Left ventricle myocardium inferior (tissue), 1 donor: ENCODE measurements around the gene MFSD6. TPM values are rescaled to one million over a fixed set of nuclear protein-coding genes. Genes with fewer than 3 reads are reported as not detected.

Source experiments
- DNase-seq: peaks from one replicate; pipeline ENCODE4 v3.0.0-alpha.2; 2020
- H3K27ac ChIP-seq: fragments of 200-600 bp; replicated peaks from 2 replicates; pipeline ENCODE4 v1.8.0; 2021
- H3K27me3 ChIP-seq: fragments of 200-600 bp; 2 replicates; pipeline ENCODE4 v1.8.0; 2021; ENCODE audit warnings: low read depth
- H3K36me3 ChIP-seq: fragments of 200-600 bp; 2 replicates; pipeline ENCODE4 v1.8.0; 2021
- H3K4me1 ChIP-seq: fragments of 200-600 bp; 2 replicates; pipeline ENCODE4 v1.8.0; 2021
- H3K4me3 ChIP-seq: fragments of 200-600 bp; 2 replicates; pipeline ENCODE4 v1.8.0; 2021; ENCODE audit warnings: mild to moderate bottlenecking, moderate library complexity
- H3K9me3 ChIP-seq: fragments of 200-600 bp; replicated peaks from 2 replicates; pipeline ENCODE4 v1.8.0; 2021
- CTCF ChIP-seq: fragments of 200-600 bp; IDR thresholded peaks from 2 replicates; pipeline ENCODE4 v1.8.0; 2021; ENCODE audit warnings: antibody characterized with exemption, mild to moderate bottlenecking, borderline replicate concordance
- intact Hi-C: fragments of 100-400 bp; cut with micrococcal nuclease; formaldehyde crosslinking; loops from one replicate; pipeline ENCODE4 v1.11.0; 2022
- total RNA-seq: library from RNA; stranded (reverse); fragmentation: NEBNext Ultra II Directional; extraction: Animal tissue kit (Norgen Biotek cat#: 25700); gene quantifications from one replicate; pipeline ENCODE4 v1.2.1, GENCODE V29; 2021
- donor health status: DM: no; HTN: yes; CAD: no; lungs with severe emphysema.

Gene MFSD6
- total RNA-seq, 1 donor from 2014 or later, result 21.4 TPM

GRCh38 chr2:190500054-190500502 lies 91.9 kb downstream of the MFSD6 start:
- Histone ChIP-seq H3K4me3 (no peak overlapping the region), H3K9me3 (no peaks in the 10 kb centered on the region), H3K27me3 (no peaks in the 10 kb centered on the region), H3K27ac (peak overlapping the region; percentile 37), H3K36me3 (peaks cover 47% of the 10 kb centered on the region), H3K4me1 (peaks cover 19% of the 10 kb centered on the region)
- intact Hi-C loops, result no loop called here
- TF ChIP-seq CTCF, result no peak
- no peak for DNase-seq

DNA sequence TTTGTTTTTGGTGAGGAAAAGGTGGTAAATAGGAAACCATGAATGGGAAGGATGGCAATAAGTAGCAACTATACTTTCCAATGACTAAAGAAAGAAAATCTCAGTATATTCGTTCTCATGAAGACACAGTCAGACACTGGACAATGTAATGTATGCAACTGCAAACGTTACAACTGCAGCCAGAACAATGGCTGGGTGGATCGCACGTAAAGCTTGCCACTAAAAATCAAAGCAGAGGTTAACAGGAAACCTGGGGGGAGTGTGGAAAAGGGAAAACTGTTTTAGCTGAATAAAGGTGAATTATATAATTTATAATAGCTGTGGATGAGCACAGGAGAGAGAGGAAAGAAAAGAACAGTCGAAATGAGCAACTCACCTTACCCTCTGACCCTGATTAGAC lies 93.1 kb downstream of the MFSD6 start:
- no peaks in the 10 kb centered on the region for H3K27me3 ChIP-seq
- peaks cover 19% of the 10 kb centered on the region for H3K4me1 ChIP-seq
- peak overlapping the region; percentile 28 for H3K27ac ChIP-seq
- H3K9me3 ChIP-seq, result no peaks in the 10 kb centered on the region
- intact Hi-C loops, result no loop called here
- no peak overlapping the region for H3K4me3 ChIP-seq
- DNase-seq, result no peak
- H3K36me3 ChIP-seq, result peaks cover 49% of the 10 kb centered on the region
- TF ChIP-seq CTCF, result no peak

DNA sequence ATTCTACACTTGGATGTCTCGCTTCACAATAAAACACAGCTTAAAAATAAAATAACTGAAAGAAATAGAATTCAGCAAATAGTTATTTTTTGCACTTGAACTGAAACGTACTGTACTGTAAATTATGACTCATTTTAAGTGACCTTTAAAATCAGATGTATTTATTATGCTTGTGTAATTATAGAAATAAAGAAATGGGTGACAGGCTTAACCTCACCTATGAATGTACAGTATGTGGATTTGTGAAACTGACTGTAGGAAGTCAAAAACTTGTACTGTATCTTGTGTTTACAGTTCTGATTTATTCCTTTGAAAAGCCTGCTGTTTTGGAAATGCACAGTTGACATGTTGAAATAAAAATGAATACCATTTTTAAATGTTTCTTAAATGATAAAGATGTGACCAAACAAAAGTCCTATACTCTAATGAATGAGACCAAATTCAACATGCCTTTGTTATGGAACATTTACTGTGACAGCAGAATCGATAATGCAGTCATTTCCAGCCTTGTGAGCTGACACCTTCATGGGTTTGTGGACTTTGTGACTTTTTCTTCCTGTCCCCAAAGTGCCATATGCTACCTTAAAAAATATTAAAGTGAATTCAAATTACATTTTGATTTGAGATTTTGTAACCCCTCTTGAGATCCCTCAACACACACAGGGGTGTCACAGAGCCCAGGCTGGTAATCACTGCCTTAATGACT lies 93.7 kb downstream of the MFSD6 start:
- Histone ChIP-seq H3K27ac (peak overlapping the region; percentile 34), H3K4me3 (no peak overlapping the region), H3K36me3 (peaks cover 49% of the 10 kb centered on the region), H3K9me3 (no peaks in the 10 kb centered on the region), H3K27me3 (no peaks in the 10 kb centered on the region), H3K4me1 (peaks cover 23% of the 10 kb centered on the region)
- TF ChIP-seq CTCF, result no peak
- intact Hi-C loops, result no loop called here
- DNase-seq, result no peak

- no peaks in the 10 kb centered on the region for H3K27me3 ChIP-seq
- DNase-seq, result no peak
- H3K27ac ChIP-seq, result peak overlapping the region; percentile 34
- H3K4me3 ChIP-seq, result no peak overlapping the region
- no peaks in the 10 kb centered on the region for H3K9me3 ChIP-seq
- peaks cover 27% of the 10 kb centered on the region for H3K4me1 ChIP-seq
- peaks cover 44% of the 10 kb centered on the region for H3K36me3 ChIP-seq
- no peak for TF ChIP-seq CTCF
- intact Hi-C loops, result no loop called here
These were observed 94.9 kb downstream of the MFSD6 start for GRCh38 chr2:190503088-190503487.

DNA sequence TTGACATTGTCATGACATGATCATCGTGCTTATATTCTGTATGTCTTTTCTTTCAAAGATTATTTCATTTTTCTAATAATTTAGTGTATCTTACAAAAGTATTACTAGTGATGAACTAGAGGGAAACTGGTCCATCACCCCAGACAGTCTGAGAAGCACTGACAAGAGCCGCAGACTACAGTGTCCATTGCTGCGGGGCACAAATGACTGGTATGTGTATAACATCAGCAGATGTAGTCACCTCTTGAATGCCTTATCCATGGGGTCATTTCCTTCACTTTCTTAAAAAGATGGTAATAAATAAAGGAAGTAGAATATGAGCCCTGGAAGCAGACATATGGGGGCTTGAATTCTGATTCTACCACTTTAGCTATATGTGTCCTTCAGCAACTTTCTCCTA lies 96.8 kb downstream of the MFSD6 start:
- Histone ChIP-seq H3K9me3 (no peaks in the 10 kb centered on the region), H3K36me3 (peaks cover 31% of the 10 kb centered on the region), H3K4me1 (peaks cover 25% of the 10 kb centered on the region), H3K27ac (no peak overlapping the region), H3K27me3 (no peaks in the 10 kb centered on the region), H3K4me3 (no peak overlapping the region)
- intact Hi-C loops, result no loop called here
- DNase-seq, result no peak
- no peak for TF ChIP-seq CTCF
